ENCODE results near the gene TIPRL. TPM values are rescaled to one million over a fixed set of nuclear protein-coding genes. Genes with fewer than 3 reads are reported as not detected.

TIPRL gene
- total and polyA plus RNA-seq, 9 of the 15 experiments (the other 6 are each of a cell fraction or from before 2014, with no cell fraction given) = 41.4 to 90.2 (median 69.9) TPM

- peak; percentile 84 for TF ChIP-seq FIP1L1 (IDR thresholded peaks at IDR 0.05; ENCODE audit: low read depth, low read length, poor library complexity, severe bottlenecking)
- TF ChIP-seq NFIX (CRISPR knock-in tag; IDR thresholded peaks at IDR 0.05; ENCODE audit: low read depth) = peak; percentile 38; the same call in 1 of the 2 replicates
- TF ChIP-seq GTF3C2 (IDR thresholded peaks at IDR 0.05; ENCODE audit: borderline replicate concordance, extremely low read depth, insufficient read length) = no peak
- TF ChIP-seq CXXC5 (CRISPR knock-in tag; IDR thresholded peaks at IDR 0.05) = peak; percentile 97
- no peak for TF ChIP-seq WHSC1 (IDR thresholded peaks at IDR 0.05; ENCODE audit: low read length)
- TF ChIP-seq E2F8 (IDR thresholded peaks at IDR 0.05; ENCODE audit: low read depth, partially characterized antibody) = peak; percentile 92
- TF ChIP-seq ZNF668 (CRISPR knock-in tag; IDR thresholded peaks at IDR 0.05) = no peak
- TF ChIP-seq DMBX1 (CRISPR knock-in tag; IDR thresholded peaks at IDR 0.05; ENCODE audit: borderline replicate concordance) = no peak
- peak in 2 of 3 experiments; percentile 68 to 80 for TF ChIP-seq YY1 (IDR thresholded peaks at IDR 0.05; ENCODE audit: borderline replicate concordance in 1 of 3, control insufficient read depth in 1 of 3, extremely low read depth in 1 of 3, insufficient read depth in 3 of 3, insufficient read length in 1 of 3, insufficient replicate concordance in 2 of 3, low read depth in 1 of 3, low read length in 2 of 3)
- TF ChIP-seq ZNF277 (CRISPR knock-in tag; IDR thresholded peaks at IDR 0.05; ENCODE audit: borderline replicate concordance) = no peak
- TF ChIP-seq ZBTB5 (IDR thresholded peaks at IDR 0.05) = no peak
- TF ChIP-seq NFE2L1 (tag; IDR thresholded peaks at IDR 0.05; ENCODE audit: borderline replicate concordance, low read depth) = no peak
- TF ChIP-seq ZFP36 (IDR thresholded peaks at IDR 0.05; ENCODE audit: low read depth, low read length, partially characterized antibody) = no peak
- no peak for TF ChIP-seq ZNF253 (CRISPR knock-in tag; conservative IDR thresholded peaks at IDR 0.05)
- no peak for TF ChIP-seq MXD1 (CRISPR knock-in tag; IDR thresholded peaks at IDR 0.05; ENCODE audit: borderline replicate concordance, poor library complexity, severe bottlenecking)
Measured at GRCh38 chr1:168178638-168179437, at the start of gene TIPRL (continued).
